GM23338 (cell line): Measurements from ENCODE around the gene GABRR2. TPM values are rescaled to one million over a fixed set of nuclear protein-coding genes. Genes with fewer than 3 reads are reported as not detected.

Experiments
- ATAC-seq: fragments of 200-7000 bp; cut with Tn5 transposase; 3 replicates; pipeline ENCODE4 v1.9.1; 2020
- DNase-seq: peaks from one replicate; pipeline ENCODE4 v3.0.0-alpha.2; 2015; ENCODE audit warnings: low spot score
- H2AFZ ChIP-seq: fragments of 200-600 bp; sonication (generic); 2 replicates; pipeline ENCODE4 v1.8.0; 2016; ENCODE audit warnings: antibody characterized with exemption, mild to moderate bottlenecking, moderate library complexity
- H3F3A ChIP-seq: fragments of 200-600 bp; sonication (generic); replicated peaks from 2 replicates; pipeline ENCODE4 v1.8.0; 2017; ENCODE audit warnings: antibody characterized with exemption, mixed run types, low read depth
- H3K27ac ChIP-seq: fragments of 200-600 bp; sonication (generic); 2 replicates; pipeline ENCODE4 v1.6.1; 2016; ENCODE audit warnings: low read depth
- H3K27me3 ChIP-seq: fragments of 200-600 bp; sonication (generic); 2 replicates; pipeline ENCODE4 v1.8.0; 2016; ENCODE audit warnings: mild to moderate bottlenecking, mixed run types, moderate library complexity; ENCODE audit not compliant: insufficient read depth
- H3K36me3 ChIP-seq: fragments of 200-600 bp; sonication (generic); 2 replicates; pipeline ENCODE4 v1.8.0; 2016; ENCODE audit warnings: mild to moderate bottlenecking; ENCODE audit not compliant: insufficient read depth
- H3K4me1 ChIP-seq: fragments of 200-600 bp; sonication (generic); 2 replicates; pipeline ENCODE4 v1.8.0; 2016; ENCODE audit warnings: mild to moderate bottlenecking, moderate library complexity; ENCODE audit not compliant: insufficient read depth
- H3K4me2 ChIP-seq: fragments of 200-600 bp; sonication (generic); 2 replicates; pipeline ENCODE4 v1.7.1; 2017; ENCODE audit warnings: mixed run types
- H3K4me3 ChIP-seq: fragments of 200-600 bp; sonication (generic); 2 replicates; pipeline ENCODE4 v1.6.1; 2016; ENCODE audit warnings: mixed run types
- H3K79me2 ChIP-seq: fragments of 200-600 bp; sonication (generic); replicated peaks from 2 replicates; pipeline ENCODE4 v1.8.0; 2017; ENCODE audit warnings: mild to moderate bottlenecking; ENCODE audit not compliant: insufficient read depth
- H3K9me2 ChIP-seq: fragments of 200-600 bp; sonication (generic); 2 replicates; pipeline ENCODE4 v1.8.0; 2017; ENCODE audit not compliant: insufficient read depth
- H4K20me1 ChIP-seq: fragments of 200-600 bp; sonication (generic); replicated peaks from 2 replicates; pipeline ENCODE4 v1.8.0; 2017; ENCODE audit warnings: mild to moderate bottlenecking; ENCODE audit not compliant: insufficient read depth
- H3K27ac Mint-ChIP-seq: 2 replicates; pipeline ENCODE4 v1.8.0; 2020; ENCODE audit warnings: inconsistent platforms, mild to moderate bottlenecking, moderate library complexity, mixed read lengths
- H3K27me3 Mint-ChIP-seq: 3 replicates; pipeline ENCODE4 v1.8.0; 2022; ENCODE audit warnings: low read depth, mild to moderate bottlenecking, moderate library complexity, mixed read lengths, inconsistent platforms; ENCODE audit not compliant: insufficient read depth, poor library complexity
- H3K36me3 Mint-ChIP-seq: 3 replicates; pipeline ENCODE4 v1.8.0; 2021; ENCODE audit warnings: low read depth, mild to moderate bottlenecking, inconsistent platforms, moderate library complexity, mixed read lengths
- H3K4me1 Mint-ChIP-seq: 3 replicates; pipeline ENCODE4 v1.8.0; 2020; ENCODE audit warnings: mild to moderate bottlenecking, inconsistent platforms, mixed read lengths
- H3K4me3 Mint-ChIP-seq: 3 replicates; pipeline ENCODE4 v1.8.0; 2021; ENCODE audit warnings: moderate library complexity, mild to moderate bottlenecking, inconsistent platforms, mixed read lengths
- H3K9me3 Mint-ChIP-seq: 3 replicates; pipeline ENCODE4 v1.8.0; 2020; ENCODE audit warnings: moderate library complexity, mild to moderate bottlenecking, inconsistent platforms, mixed read lengths
- CREB1 ChIP-seq: fragments of 250-450 bp; sonication (Bioruptor Pico); IDR thresholded peaks from 2 replicates; pipeline ENCODE4 v1.5.0; 2020; ENCODE audit warnings: low read depth, mild to moderate bottlenecking, moderate library complexity
- ETS1 ChIP-seq: IDR thresholded peaks from 2 replicates; pipeline ENCODE4 v1.6.1; 2016; ENCODE audit warnings: antibody characterized with exemption
- NANOG ChIP-seq: IDR thresholded peaks from 2 replicates; pipeline ENCODE4 v1.6.1; 2016; ENCODE audit warnings: antibody characterized with exemption, borderline replicate concordance
- ZNF331 ChIP-seq: fragments of 250-450 bp; sonication (Bioruptor Pico); IDR thresholded peaks from 2 replicates; pipeline ENCODE4 v1.5.0; 2020; ENCODE audit warnings: low read depth, mild to moderate bottlenecking, moderate library complexity
- polyA plus RNA-seq: library from polyadenylated mRNA; unstranded; fragments of >200 nt; fragmentation: Nextera tagmentation; extraction: Ambion mirVana; gene quantifications from 2 replicates; pipeline ENCODE4 v1.2.1, GENCODE V29; 2016
- total RNA-seq: library from RNA; depleted of rRNA; stranded (reverse); fragments of >200 nt; shearing (Covaris generic); gene quantifications from 2 replicates; pipeline ENCODE4 v1.2.3, GENCODE V29; 2014
- TF ChIP-seq, protein P1 (sequence below): fragments of 250-450 bp; sonication (Bioruptor Pico); IDR thresholded peaks from 2 replicates; pipeline ENCODE4 v1.5.0; 2020; ENCODE audit warnings: mild to moderate bottlenecking, moderate library complexity
- TF ChIP-seq, protein P2 (sequence below): IDR thresholded peaks from one replicate; pipeline ENCODE4 v1.6.1; 2018; ENCODE audit warnings: antibody characterized with exemption; ENCODE audit not compliant: unreplicated experiment

The GABRR2 gene
- total and polyA plus RNA-seq, 2 experiments from 2014 or later, result not detected

DNA sequence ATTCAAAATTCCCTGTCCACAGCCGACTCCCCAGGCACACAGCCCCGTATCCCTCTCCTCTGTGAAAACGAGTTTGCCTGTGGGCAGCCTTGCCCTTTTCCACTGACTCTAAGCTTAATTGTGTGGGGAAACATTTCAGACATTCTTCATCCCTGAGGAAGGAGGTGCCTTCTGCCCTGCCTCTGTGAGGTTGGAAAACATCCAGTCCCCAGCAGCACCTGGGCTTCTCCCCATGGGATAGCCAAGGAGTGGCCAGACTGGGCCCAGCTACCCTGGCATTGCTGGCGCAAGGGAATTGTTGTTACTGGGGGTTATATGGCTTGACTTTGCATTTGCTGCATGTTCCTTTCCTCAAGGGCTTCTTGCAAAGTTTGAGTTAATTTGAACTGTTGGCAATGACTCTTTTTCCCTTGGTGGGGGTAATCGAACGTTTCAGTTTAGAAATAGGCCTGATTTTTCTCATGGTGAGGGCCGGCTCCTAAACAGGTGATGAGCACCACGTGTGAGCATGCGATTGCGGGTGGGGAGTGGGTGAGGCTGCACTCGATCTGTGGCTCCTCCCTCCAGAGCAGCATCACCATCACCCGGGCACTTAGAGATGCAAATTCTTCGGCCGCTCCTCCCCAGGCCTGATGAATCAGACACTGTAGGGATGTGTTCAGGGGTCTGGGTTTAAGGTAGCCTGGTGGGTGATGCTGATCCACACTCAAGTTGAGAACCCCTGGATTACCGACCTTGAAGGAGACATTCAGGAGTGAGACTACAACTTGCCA, 29.9 kb downstream of the GABRR2 start (continued):
- TF ChIP-seq, protein P1, sequence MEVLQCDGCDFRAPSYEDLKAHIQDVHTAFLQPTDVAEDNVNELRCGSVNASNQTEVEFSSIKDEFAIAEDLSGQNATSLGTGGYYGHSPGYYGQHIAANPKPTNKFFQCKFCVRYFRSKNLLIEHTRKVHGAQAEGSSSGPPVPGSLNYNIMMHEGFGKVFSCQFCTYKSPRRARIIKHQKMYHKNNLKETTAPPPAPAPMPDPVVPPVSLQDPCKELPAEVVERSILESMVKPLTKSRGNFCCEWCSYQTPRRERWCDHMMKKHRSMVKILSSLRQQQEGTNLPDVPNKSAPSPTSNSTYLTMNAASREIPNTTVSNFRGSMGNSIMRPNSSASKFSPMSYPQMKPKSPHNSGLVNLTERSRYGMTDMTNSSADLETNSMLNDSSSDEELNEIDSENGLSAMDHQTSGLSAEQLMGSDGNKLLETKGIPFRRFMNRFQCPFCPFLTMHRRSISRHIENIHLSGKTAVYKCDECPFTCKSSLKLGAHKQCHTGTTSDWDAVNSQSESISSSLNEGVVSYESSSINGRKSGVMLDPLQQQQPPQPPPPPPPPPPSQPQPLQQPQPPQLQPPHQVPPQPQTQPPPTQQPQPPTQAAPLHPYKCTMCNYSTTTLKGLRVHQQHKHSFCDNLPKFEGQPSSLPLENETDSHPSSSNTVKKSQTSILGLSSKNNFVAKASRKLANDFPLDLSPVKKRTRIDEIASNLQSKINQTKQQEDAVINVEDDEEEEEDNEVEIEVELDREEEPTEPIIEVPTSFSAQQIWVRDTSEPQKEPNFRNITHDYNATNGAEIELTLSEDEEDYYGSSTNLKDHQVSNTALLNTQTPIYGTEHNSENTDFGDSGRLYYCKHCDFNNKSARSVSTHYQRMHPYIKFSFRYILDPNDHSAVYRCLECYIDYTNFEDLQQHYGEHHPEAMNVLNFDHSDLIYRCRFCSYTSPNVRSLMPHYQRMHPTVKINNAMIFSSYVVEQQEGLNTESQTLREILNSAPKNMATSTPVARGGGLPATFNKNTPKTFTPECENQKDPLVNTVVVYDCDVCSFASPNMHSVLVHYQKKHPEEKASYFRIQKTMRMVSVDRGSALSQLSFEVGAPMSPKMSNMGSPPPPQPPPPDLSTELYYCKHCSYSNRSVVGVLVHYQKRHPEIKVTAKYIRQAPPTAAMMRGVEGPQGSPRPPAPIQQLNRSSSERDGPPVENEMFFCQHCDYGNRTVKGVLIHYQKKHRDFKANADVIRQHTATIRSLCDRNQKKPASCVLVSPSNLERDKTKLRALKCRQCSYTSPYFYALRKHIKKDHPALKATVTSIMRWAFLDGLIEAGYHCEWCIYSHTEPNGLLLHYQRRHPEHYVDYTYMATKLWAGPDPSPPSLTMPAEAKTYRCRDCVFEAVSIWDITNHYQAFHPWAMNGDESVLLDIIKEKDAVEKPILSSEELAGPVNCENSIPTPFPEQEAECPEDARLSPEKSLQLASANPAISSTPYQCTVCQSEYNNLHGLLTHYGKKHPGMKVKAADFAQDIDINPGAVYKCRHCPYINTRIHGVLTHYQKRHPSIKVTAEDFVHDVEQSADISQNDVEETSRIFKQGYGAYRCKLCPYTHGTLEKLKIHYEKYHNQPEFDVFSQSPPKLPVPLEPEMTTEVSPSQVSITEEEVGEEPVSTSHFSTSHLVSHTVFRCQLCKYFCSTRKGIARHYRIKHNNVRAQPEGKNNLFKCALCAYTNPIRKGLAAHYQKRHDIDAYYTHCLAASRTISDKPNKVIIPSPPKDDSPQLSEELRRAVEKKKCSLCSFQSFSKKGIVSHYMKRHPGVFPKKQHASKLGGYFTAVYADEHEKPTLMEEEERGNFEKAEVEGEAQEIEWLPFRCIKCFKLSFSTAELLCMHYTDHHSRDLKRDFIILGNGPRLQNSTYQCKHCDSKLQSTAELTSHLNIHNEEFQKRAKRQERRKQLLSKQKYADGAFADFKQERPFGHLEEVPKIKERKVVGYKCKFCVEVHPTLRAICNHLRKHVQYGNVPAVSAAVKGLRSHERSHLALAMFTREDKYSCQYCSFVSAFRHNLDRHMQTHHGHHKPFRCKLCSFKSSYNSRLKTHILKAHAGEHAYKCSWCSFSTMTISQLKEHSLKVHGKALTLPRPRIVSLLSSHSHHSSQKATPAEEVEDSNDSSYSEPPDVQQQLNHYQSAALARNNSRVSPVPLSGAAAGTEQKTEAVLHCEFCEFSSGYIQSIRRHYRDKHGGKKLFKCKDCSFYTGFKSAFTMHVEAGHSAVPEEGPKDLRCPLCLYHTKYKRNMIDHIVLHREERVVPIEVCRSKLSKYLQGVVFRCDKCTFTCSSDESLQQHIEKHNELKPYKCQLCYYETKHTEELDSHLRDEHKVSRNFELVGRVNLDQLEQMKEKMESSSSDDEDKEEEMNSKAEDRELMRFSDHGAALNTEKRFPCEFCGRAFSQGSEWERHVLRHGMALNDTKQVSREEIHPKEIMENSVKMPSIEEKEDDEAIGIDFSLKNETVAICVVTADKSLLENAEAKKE (CRISPR knock-in tag), result no peak

DNA sequence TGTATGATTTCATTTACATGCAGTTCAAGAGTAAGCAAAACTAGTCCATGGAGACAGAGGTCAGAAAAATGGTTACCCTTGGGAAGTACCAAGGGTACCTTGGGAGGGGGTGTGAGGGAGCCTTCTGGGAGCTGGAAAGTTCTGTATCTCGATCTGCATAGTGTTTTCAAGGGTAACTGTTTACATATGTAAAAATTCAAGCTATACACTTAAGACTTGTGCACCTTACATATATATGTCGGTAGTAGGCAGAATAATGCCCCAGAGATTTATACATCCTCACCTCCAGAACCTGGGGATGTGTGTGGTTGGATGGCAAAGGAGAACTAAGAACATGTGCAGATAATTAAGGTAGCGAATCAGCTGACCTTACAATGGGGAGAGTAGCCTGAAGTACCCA, 31.0 kb downstream of the GABRR2 start:
- H3K4me1 Mint-ChIP-seq, result peaks cover 9% of the 10 kb centered on the region
- Histone ChIP-seq H3K4me3 (no peak overlapping the region), H3K27me3 (no peaks in the 10 kb centered on the region), H4K20me1 (no peaks in the 10 kb centered on the region), H3K36me3 (no peaks in the 10 kb centered on the region), H3K27ac (no peak overlapping the region), H2AFZ (no peak overlapping the region), H3K9me2 (peaks cover 7% of the 10 kb centered on the region; the same call in 1 of the 2 replicates), H3K4me1 (no peaks in the 10 kb centered on the region), H3K79me2 (no peaks in the 10 kb centered on the region), H3K4me2 (no peak overlapping the region), H3F3A (no peaks in the 10 kb centered on the region)
- ATAC-seq (no peak), DNase-seq (no peak)
- no peaks in the 10 kb centered on the region; the same call in 2 of the 3 replicates for H3K36me3 Mint-ChIP-seq
- H3K9me3 Mint-ChIP-seq, result no peaks in the 10 kb centered on the region; the same call in 2 of the 3 replicates
- peaks cover 4% of the 10 kb centered on the region for H3K27me3 Mint-ChIP-seq
- H3K27ac Mint-ChIP-seq, result no peak overlapping the region
- no peak overlapping the region for H3K4me3 Mint-ChIP-seq
- TF ChIP-seq ETS1 (no peak), CREB1 (CRISPR knock-in tag) (no peak), ZNF331 (CRISPR knock-in tag) (no peak), NANOG (no peak)
- TF ChIP-seq, protein P2, sequence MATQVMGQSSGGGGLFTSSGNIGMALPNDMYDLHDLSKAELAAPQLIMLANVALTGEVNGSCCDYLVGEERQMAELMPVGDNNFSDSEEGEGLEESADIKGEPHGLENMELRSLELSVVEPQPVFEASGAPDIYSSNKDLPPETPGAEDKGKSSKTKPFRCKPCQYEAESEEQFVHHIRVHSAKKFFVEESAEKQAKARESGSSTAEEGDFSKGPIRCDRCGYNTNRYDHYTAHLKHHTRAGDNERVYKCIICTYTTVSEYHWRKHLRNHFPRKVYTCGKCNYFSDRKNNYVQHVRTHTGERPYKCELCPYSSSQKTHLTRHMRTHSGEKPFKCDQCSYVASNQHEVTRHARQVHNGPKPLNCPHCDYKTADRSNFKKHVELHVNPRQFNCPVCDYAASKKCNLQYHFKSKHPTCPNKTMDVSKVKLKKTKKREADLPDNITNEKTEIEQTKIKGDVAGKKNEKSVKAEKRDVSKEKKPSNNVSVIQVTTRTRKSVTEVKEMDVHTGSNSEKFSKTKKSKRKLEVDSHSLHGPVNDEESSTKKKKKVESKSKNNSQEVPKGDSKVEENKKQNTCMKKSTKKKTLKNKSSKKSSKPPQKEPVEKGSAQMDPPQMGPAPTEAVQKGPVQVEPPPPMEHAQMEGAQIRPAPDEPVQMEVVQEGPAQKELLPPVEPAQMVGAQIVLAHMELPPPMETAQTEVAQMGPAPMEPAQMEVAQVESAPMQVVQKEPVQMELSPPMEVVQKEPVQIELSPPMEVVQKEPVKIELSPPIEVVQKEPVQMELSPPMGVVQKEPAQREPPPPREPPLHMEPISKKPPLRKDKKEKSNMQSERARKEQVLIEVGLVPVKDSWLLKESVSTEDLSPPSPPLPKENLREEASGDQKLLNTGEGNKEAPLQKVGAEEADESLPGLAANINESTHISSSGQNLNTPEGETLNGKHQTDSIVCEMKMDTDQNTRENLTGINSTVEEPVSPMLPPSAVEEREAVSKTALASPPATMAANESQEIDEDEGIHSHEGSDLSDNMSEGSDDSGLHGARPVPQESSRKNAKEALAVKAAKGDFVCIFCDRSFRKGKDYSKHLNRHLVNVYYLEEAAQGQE, result no peak
